ENCODE results near the gene TICAM2. TPM values are rescaled to one million over a fixed set of nuclear protein-coding genes. Genes with fewer than 3 reads are reported as not detected.
A peak's percentile ranks its signal among the peaks of the same experiment; 100 is the strongest.

The TICAM2 gene
- total RNA-seq, 3 donors from 2014 or later, result 1.9 to 4.3 (median 3.5) TPM

- H3K4me1 ChIP-seq (ENCODE audit: low read depth), result peaks cover 26% of the 10 kb centered on the region
- H3K4me3 ChIP-seq, result peak overlapping the region; percentile 80
- no peaks in the 10 kb centered on the region for H3K36me3 ChIP-seq (ENCODE audit: low read depth)
- intact Hi-C loops (cut with DNase I, micrococcal nuclease), result loop anchor here in 1 of 2 donors (5.0 kb wide), 1 partner anchor 299 kb away; the partner anchor contains the start of genes AP3S1 and ATG12
- TF ChIP-seq CTCF (IDR thresholded peaks at IDR 0.05), result no peak
- peak in 1 of 3 donors; percentile 65 for DNase-seq
- H3K9me3 ChIP-seq, result peaks cover 11% of the 10 kb centered on the region
- ATAC-seq, result peak; percentile 40
These were observed 58.8 kb downstream of the TICAM2 start for GRCh38 chr5:115543365-115544042.

- Histone ChIP-seq H3K9me3 (peaks cover 11% of the 10 kb centered on the region), H3K4me3 (peak overlapping the region; percentile 80), H3K36me3 (ENCODE audit: low read depth) (no peaks in the 10 kb centered on the region), H3K4me1 (ENCODE audit: low read depth) (peaks cover 31% of the 10 kb centered on the region)
- intact Hi-C loops (cut with DNase I, micrococcal nuclease), result loop anchor here in 1 of 2 donors (5.0 kb wide), 1 partner anchor 299 kb away; the partner anchor contains the start of genes AP3S1 and ATG12
- peak in 1 of 3 donors; percentile 38 for DNase-seq
- TF ChIP-seq CTCF (IDR thresholded peaks at IDR 0.05), result no peak
- ATAC-seq, result no peak
These were observed 59.5 kb downstream of the TICAM2 start for GRCh38 chr5:115542651-115543364.

- DNase-seq (no peak), ATAC-seq (no peak)
- Histone ChIP-seq H3K4me1 (ENCODE audit: low read depth) (peaks cover 39% of the 10 kb centered on the region), H3K4me3 (no peak overlapping the region), H3K36me3 (ENCODE audit: low read depth) (no peaks in the 10 kb centered on the region), H3K9me3 (peaks cover 11% of the 10 kb centered on the region)
- intact Hi-C loops (cut with DNase I, micrococcal nuclease), result loop anchor here in 1 of 2 donors (5.0 kb wide), 1 partner anchor 300 kb away; the partner anchor contains the start of genes AP3S1 and ATG12
- no peak for TF ChIP-seq CTCF (IDR thresholded peaks at IDR 0.05)
These were observed 60.2 kb downstream of the TICAM2 start for GRCh38 chr5:115542086-115542485.

GRCh38 chr5:115541611-115542010, 60.7 kb downstream of the TICAM2 start:
- DNase-seq (no peak), ATAC-seq (no peak)
- no peaks in the 10 kb centered on the region for H3K36me3 ChIP-seq (ENCODE audit: low read depth)
- no peak overlapping the region for H3K4me3 ChIP-seq
- H3K4me1 ChIP-seq (ENCODE audit: low read depth), result peaks cover 40% of the 10 kb centered on the region
- no peak for TF ChIP-seq CTCF (IDR thresholded peaks at IDR 0.05)
- peaks cover 11% of the 10 kb centered on the region for H3K9me3 ChIP-seq
- intact Hi-C loops (cut with DNase I, micrococcal nuclease), result loop anchor here in 1 of 2 donors (5.0 kb wide), 1 partner anchor 301 kb away; the partner anchor contains the start of genes AP3S1 and ATG12

- ATAC-seq (no peak), DNase-seq (no peak)
- H3K9me3 ChIP-seq, result no peaks in the 10 kb centered on the region
- H3K4me1 ChIP-seq (ENCODE audit: low read depth), result peaks cover 43% of the 10 kb centered on the region
- no peak overlapping the region for H3K4me3 ChIP-seq
- intact Hi-C loops (cut with DNase I, micrococcal nuclease), result loop anchor here in 1 of 2 donors (10.0 kb wide), 1 partner anchor 111 kb away; no protein-coding TSS in a partner anchor
- no peak for TF ChIP-seq CTCF (IDR thresholded peaks at IDR 0.05)
- H3K36me3 ChIP-seq (ENCODE audit: low read depth), result no peaks in the 10 kb centered on the region
These were observed 66.7 kb downstream of the TICAM2 start for GRCh38 chr5:115535479-115536035.
